IPS DF 4.7 (cell line): ENCODE data around the gene RUFY2.
"Not testable (repeated sequence)": the region's sequence is repeated elsewhere in the genome, so short reads cannot be mapped to it uniquely, and the experiment has no call there.

Experiments used
- DNase-seq: peaks from one replicate; pipeline ENCODE4 v3.0.0-alpha.2; 2013; ENCODE audit warnings: low spot score; ENCODE audit errors: extremely low read depth

Gene RUFY2

GRCh38 chr10:68327889-68328786, 78.9 kb downstream of the RUFY2 start:
- no peak for DNase-seq

- not testable (repeated sequence) for DNase-seq
Measured at GRCh38 chr10:68324396-68324795, 82.7 kb downstream of the RUFY2 start.

- no peak for DNase-seq
Measured at GRCh38 chr10:68318331-68319059, 88.6 kb downstream of the RUFY2 start.

GRCh38 chr10:68315582-68315981, 91.5 kb downstream of the RUFY2 start:
- no peak for DNase-seq

GRCh38 chr10:68314930-68315329, 92.1 kb downstream of the RUFY2 start:
- DNase-seq: not testable (repeated sequence)

GRCh38 chr10:68310531-68310930, 96.5 kb downstream of the RUFY2 start:
- no peak for DNase-seq

- no peak for DNase-seq
Measured at GRCh38 chr10:68305854-68306253, 101.2 kb downstream of the RUFY2 start.

GRCh38 chr10:68303849-68304412, 103.1 kb downstream of the RUFY2 start:
- no peak for DNase-seq

GRCh38 chr10:68302871-68303270, 104.2 kb downstream of the RUFY2 start:
- no peak for DNase-seq

GRCh38 chr10:68302503-68302823, 104.6 kb downstream of the RUFY2 start:
- DNase-seq: no peak

GRCh38 chr10:68301790-68302502, 105.1 kb downstream of the RUFY2 start:
- no peak for DNase-seq

GRCh38 chr10:68301301-68301700, 105.8 kb downstream of the RUFY2 start:
- no peak for DNase-seq

GRCh38 chr10:68296843-68297663, 110.0 kb downstream of the RUFY2 start:
- no peak for DNase-seq
